ENCODE results near the gene RALY.

Gene RALY

GRCh38 chr20:34052414-34052813, 58.7 kb downstream of the RALY start:
- DNase-seq, result no peak

GRCh38 chr20:34055290-34055689, 61.6 kb downstream of the RALY start:
- no peak for DNase-seq

- DNase-seq, result no peak
These were observed 65.1 kb downstream of the RALY start for GRCh38 chr20:34058831-34059230.

GRCh38 chr20:34060970-34061369, 67.3 kb downstream of the RALY start:
- no peak for DNase-seq

- no peak for DNase-seq
These were observed 68.0 kb downstream of the RALY start for GRCh38 chr20:34061695-34062094.

- DNase-seq, result no peak
These were observed 69.1 kb downstream of the RALY start for GRCh38 chr20:34062570-34063482.

GRCh38 chr20:34064286-34064685, 70.6 kb downstream of the RALY start:
- no peak for DNase-seq

GRCh38 chr20:34065260-34065659, 71.5 kb downstream of the RALY start:
- no peak for DNase-seq

- DNase-seq, result no peak
These were observed 72.9 kb downstream of the RALY start for GRCh38 chr20:34066476-34067090.

- DNase-seq, result no peak
These were observed 74.3 kb downstream of the RALY start for GRCh38 chr20:34068001-34068400.

GRCh38 chr20:34069341-34070078, 75.8 kb downstream of the RALY start:
- peak; percentile 4 to 31 (median 19) for DNase-seq

GRCh38 chr20:34070079-34070439, 76.3 kb downstream of the RALY start:
- DNase-seq, result no peak

GRCh38 chr20:34070859-34071258, 77.1 kb downstream of the RALY start:
- DNase-seq, result no peak

GRCh38 chr20:34072076-34072475, 78.4 kb downstream of the RALY start:
- no peak for DNase-seq

- DNase-seq, result no peak
These were observed 79.1 kb downstream of the RALY start for GRCh38 chr20:34072778-34073177.

- DNase-seq, result no peak
These were observed 80.5 kb downstream of the RALY start for GRCh38 chr20:34074101-34074760.

- DNase-seq, result no peak
These were observed 81.9 kb downstream of the RALY start for GRCh38 chr20:34075647-34076046.

- no peak for DNase-seq
These were observed 83.2 kb downstream of the RALY start for GRCh38 chr20:34076952-34077351.

- DNase-seq, result no peak
These were observed 84.8 kb downstream of the RALY start for GRCh38 chr20:34078540-34078939.

GRCh38 chr20:34079818-34080217, 86.1 kb downstream of the RALY start:
- DNase-seq, result no peak

GRCh38 chr20:34082232-34082887, 88.6 kb downstream of the RALY start:
- DNase-seq, result no peak

GRCh38 chr20:34083137-34083536, 89.4 kb downstream of the RALY start:
- DNase-seq, result no peak

- no peak for DNase-seq
These were observed 90.1 kb downstream of the RALY start for GRCh38 chr20:34083781-34084180.
